OCI-LY7 (cell line): ENCODE data around the gene BLOC1S4. TPM values are rescaled to one million over a fixed set of nuclear protein-coding genes. Genes with fewer than 3 reads are reported as not detected.

Source experiments
- BruUV-seq: library from RNA; stranded (reverse); fragments of 400-500 nt; replicated peaks from 2 replicates; lab custom pipeline; 2021; lab: Mats Ljungman, UMichigan
- CTCF ChIA-PET: fragments of 300-600 bp; sonication (Branson Sonifier 250); formaldehyde crosslinking; loops from one replicate; lab custom pipeline; 2022; ENCODE audit warnings: antibody characterized with exemption; ENCODE audit not compliant: unreplicated experiment; lab: Charles Lee
- POLR2A ChIA-PET: fragments of 300-600 bp; sonication (Branson Sonifier 250); formaldehyde crosslinking; loops from one replicate; lab custom pipeline; 2022; ENCODE audit warnings: antibody characterized with exemption; lab: Charles Lee
- DNase-seq: peaks from one replicate; pipeline ENCODE4 v3.0.0-alpha.2; 2015; ENCODE audit warnings: low spot score
- H2AFZ ChIP-seq: fragments of 200-600 bp; sonication (generic), shearing (Covaris generic); 2 replicates; pipeline ENCODE4 v1.6.1; 2014; ENCODE audit warnings: mild to moderate bottlenecking, antibody characterized with exemption, low read length, moderate library complexity
- H3K27ac ChIP-seq: fragments of 200-600 bp; sonication (generic); 2 replicates; pipeline ENCODE4 v1.5.1; 2014; ENCODE audit warnings: mixed run types, low read depth, mild to moderate bottlenecking, moderate library complexity, low read length, inconsistent platforms; ENCODE audit not compliant: poor library complexity, severe bottlenecking
- H3K36me3 ChIP-seq: fragments of 200-600 bp; sonication (generic); 2 replicates; pipeline ENCODE4 v1.6.1; 2014; ENCODE audit warnings: mild to moderate bottlenecking, antibody characterized with exemption, low read length, moderate library complexity, mixed read lengths; ENCODE audit not compliant: insufficient read depth
- H3K4me1 ChIP-seq: fragments of 200-600 bp; sonication (generic); 2 replicates; pipeline ENCODE4 v1.5.1; 2014; ENCODE audit warnings: mild to moderate bottlenecking, low read length; ENCODE audit not compliant: insufficient read depth, poor library complexity, severe bottlenecking
- H3K4me2 ChIP-seq: fragments of 200-600 bp; sonication (generic); 2 replicates; pipeline ENCODE4 v1.6.1; 2014; ENCODE audit warnings: mild to moderate bottlenecking, low read length
- H3K4me3 ChIP-seq: fragments of 200-600 bp; sonication (generic); 2 replicates; pipeline ENCODE4 v1.5.1; 2014; ENCODE audit warnings: mild to moderate bottlenecking, low read depth, low read length; ENCODE audit not compliant: poor library complexity, severe bottlenecking
- H3K79me2 ChIP-seq: fragments of 200-600 bp; sonication (generic); 2 replicates; pipeline ENCODE4 v1.6.1; 2016; ENCODE audit warnings: low read depth, mild to moderate bottlenecking, low read length, moderate library complexity, mixed read lengths; ENCODE audit not compliant: insufficient read depth
- H3K9me2 ChIP-seq: fragments of 200-600 bp; sonication (generic); 2 replicates; pipeline ENCODE4 v1.6.1; 2016; ENCODE audit warnings: mild to moderate bottlenecking, low read length, mixed read lengths; ENCODE audit not compliant: insufficient read depth
- H3K9me3 ChIP-seq: fragments of 200-600 bp; sonication (generic); 2 replicates; pipeline ENCODE4 v1.6.1; 2014; ENCODE audit warnings: mild to moderate bottlenecking, mixed run types, low read length, mixed read lengths
- H4K20me1 ChIP-seq: fragments of 200-600 bp; sonication (generic); 2 replicates; pipeline ENCODE4 v1.6.1; 2014; ENCODE audit warnings: mild to moderate bottlenecking, antibody characterized with exemption, low read length, moderate library complexity, mixed read lengths; ENCODE audit not compliant: insufficient read depth
- CTCF ChIP-seq: fragments of 200-600 bp; sonication (generic); conservative IDR thresholded peaks from 2 replicates; pipeline ENCODE4 v1.5.1; 2014; ENCODE audit warnings: mild to moderate bottlenecking, antibody characterized with exemption, low read length, moderate library complexity, mixed read lengths
- EZH2phosphoT487 ChIP-seq: fragments of 200-600 bp; sonication (generic); IDR thresholded peaks from 2 replicates; pipeline ENCODE4 v1.6.1; 2018; ENCODE audit warnings: low read depth, borderline replicate concordance, mild to moderate bottlenecking, mixed run types, antibody characterized with exemption, low read length, moderate library complexity, mixed read lengths
- intact Hi-C: fragments of 100-400 bp; cut with micrococcal nuclease; formaldehyde crosslinking; loops from one replicate; pipeline ENCODE4 v1.10.0; 2022; ENCODE audit not compliant: unreplicated experiment
- total RNA-seq, 2 experiments: library from RNA; depleted of rRNA in 1 of 2; stranded (reverse); fragments of >200 nt in 1 of 2; shearing (Covaris generic) in 1 of 2; gene quantifications; 2 replicates each; pipeline ENCODE4 v1.2.3, GENCODE V29; 2014 to 2022

BLOC1S4 gene
- total RNA-seq, 2 experiments from 2014 or later = 32.3 to 36.1 TPM

- TF ChIP-seq CTCF (no peak), EZH2phosphoT487 (no peak)
- no peaks in the 10 kb centered on the region for H4K20me1 ChIP-seq
- DNase-seq = no peak
- H3K36me3 ChIP-seq = peaks cover 28% of the 10 kb centered on the region
- H3K4me1 ChIP-seq = peaks cover 11% of the 10 kb centered on the region
- BruUV-seq = no TSS peak
- POLR2A ChIA-PET = no interaction called here
- no peaks in the 10 kb centered on the region for H3K9me2 ChIP-seq
- no peak overlapping the region for H3K4me2 ChIP-seq
- CTCF ChIA-PET = no interaction called here
- H3K9me3 ChIP-seq = no peaks in the 10 kb centered on the region
- H3K4me3 ChIP-seq = no peak overlapping the region
- intact Hi-C loops = loop anchor here (10.0 kb wide), 1 partner anchor 964 kb away; no protein-coding TSS in a partner anchor
- peaks cover 6% of the 10 kb centered on the region for H3K79me2 ChIP-seq
- H2AFZ ChIP-seq = no peak overlapping the region
- no peak overlapping the region for H3K27ac ChIP-seq
Observed at GRCh38 chr4:6681191-6681590, 34.8 kb upstream of the BLOC1S4 start.

GRCh38 chr4:6682862-6683590 is 32.9 kb upstream of the BLOC1S4 start:
- ChIA-PET CTCF (no interaction called here), POLR2A (no interaction called here)
- intact Hi-C loops = loop anchor here (10.0 kb wide), 1 partner anchor 962 kb away; no protein-coding TSS in a partner anchor
- H3K27ac ChIP-seq = no peak overlapping the region
- no peaks in the 10 kb centered on the region for H3K9me3 ChIP-seq
- no peak for TF ChIP-seq EZH2phosphoT487
- TF ChIP-seq CTCF = no peak
- no peaks in the 10 kb centered on the region for H4K20me1 ChIP-seq
- peaks cover 13% of the 10 kb centered on the region for H3K36me3 ChIP-seq
- H3K4me2 ChIP-seq = no peak overlapping the region
- H3K79me2 ChIP-seq = no peaks in the 10 kb centered on the region
- H3K9me2 ChIP-seq = no peaks in the 10 kb centered on the region
- H2AFZ ChIP-seq = no peak overlapping the region
- BruUV-seq = no TSS peak
- H3K4me3 ChIP-seq = no peak overlapping the region
- no peaks in the 10 kb centered on the region for H3K4me1 ChIP-seq
- DNase-seq = no peak

- Histone ChIP-seq H3K27ac (no peak overlapping the region), H3K9me2 (no peaks in the 10 kb centered on the region), H3K4me1 (no peaks in the 10 kb centered on the region), H2AFZ (no peak overlapping the region), H3K9me3 (no peaks in the 10 kb centered on the region), H3K4me3 (no peak overlapping the region), H3K79me2 (no peaks in the 10 kb centered on the region), H3K4me2 (no peak overlapping the region), H4K20me1 (no peaks in the 10 kb centered on the region), H3K36me3 (0 out of 2 replicates have a peak, but pooled peaks cover under 1% of the 10 kb centered on the region)
- no peak for TF ChIP-seq CTCF
- no peak for DNase-seq
- intact Hi-C loops = loop anchor here (10.0 kb wide), 1 partner anchor 960 kb away; no protein-coding TSS in a partner anchor
- CTCF ChIA-PET = no interaction called here
- POLR2A ChIA-PET = no interaction called here
- BruUV-seq = no TSS peak
Observed at GRCh38 chr4:6684656-6685055, 31.3 kb upstream of the BLOC1S4 start.
